Chondrocyte (in vitro differentiated cells): ENCODE results near the gene PRRG3. TPM values are rescaled to one million over a fixed set of nuclear protein-coding genes. Genes with fewer than 3 reads are reported as not detected.

Experiments used
- DNase-seq: peaks from one replicate; pipeline ENCODE4 v3.0.0; 2021; ENCODE audit warnings: mixed read lengths, low spot score
- H3K27ac Mint-ChIP-seq: one replicate; pipeline ENCODE4 v1.8.0; 2021; ENCODE audit warnings: mild to moderate bottlenecking, moderate library complexity, mixed read lengths; ENCODE audit not compliant: unreplicated experiment
- H3K27me3 Mint-ChIP-seq: 2 replicates; pipeline ENCODE4 v1.8.0; 2021; ENCODE audit warnings: low read depth, mixed read lengths
- H3K36me3 Mint-ChIP-seq: 2 replicates; pipeline ENCODE4 v1.8.0; 2021; ENCODE audit warnings: low read depth, mixed read lengths
- H3K4me1 Mint-ChIP-seq: 2 replicates; pipeline ENCODE4 v1.8.0; 2021; ENCODE audit warnings: low read depth, mild to moderate bottlenecking, mixed read lengths
- H3K4me3 Mint-ChIP-seq: one replicate; pipeline ENCODE4 v1.8.0; 2021; ENCODE audit warnings: mild to moderate bottlenecking, moderate library complexity, mixed read lengths; ENCODE audit not compliant: unreplicated experiment
- H3K9me3 Mint-ChIP-seq: 2 replicates; pipeline ENCODE4 v1.8.0; 2021; ENCODE audit warnings: low read depth, mixed read lengths
- total RNA-seq: library from RNA; stranded (reverse); gene quantifications from 3 replicates; pipeline ENCODE4 v1.2.1, GENCODE V29; 2021
- TF ChIP-seq, protein P1 (sequence below): fragments of 200-600 bp; sonication (generic); IDR thresholded peaks from 2 replicates; pipeline ENCODE4 v1.5.0; 2021; ENCODE audit warnings: antibody characterized with exemption, mild to moderate bottlenecking, moderate library complexity

PRRG3 gene
- total RNA-seq, 1 donor from 2014 or later: not detected

DNA sequence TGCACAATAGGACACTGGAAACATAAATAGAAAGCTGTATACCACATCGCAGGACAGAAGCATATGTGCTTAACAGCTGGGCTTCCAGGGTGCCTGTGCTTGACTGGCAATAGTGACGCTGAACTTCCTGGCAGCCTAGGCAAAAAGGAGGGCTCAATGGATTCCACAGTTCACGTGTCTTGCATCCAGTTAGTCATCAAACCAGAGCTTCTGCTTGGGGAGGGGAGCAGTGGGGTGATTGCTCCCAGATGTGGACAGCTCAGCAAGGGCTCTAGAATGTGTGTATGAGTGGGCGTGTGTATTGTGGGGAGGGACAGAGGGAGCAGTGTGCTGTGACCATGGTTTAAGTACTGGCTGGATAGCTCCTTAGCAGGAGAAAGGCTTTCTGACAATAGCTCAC, 2.3 kb downstream of the PRRG3 start:
- H3K27ac Mint-ChIP-seq: no peak overlapping the region
- TF ChIP-seq, protein P1, sequence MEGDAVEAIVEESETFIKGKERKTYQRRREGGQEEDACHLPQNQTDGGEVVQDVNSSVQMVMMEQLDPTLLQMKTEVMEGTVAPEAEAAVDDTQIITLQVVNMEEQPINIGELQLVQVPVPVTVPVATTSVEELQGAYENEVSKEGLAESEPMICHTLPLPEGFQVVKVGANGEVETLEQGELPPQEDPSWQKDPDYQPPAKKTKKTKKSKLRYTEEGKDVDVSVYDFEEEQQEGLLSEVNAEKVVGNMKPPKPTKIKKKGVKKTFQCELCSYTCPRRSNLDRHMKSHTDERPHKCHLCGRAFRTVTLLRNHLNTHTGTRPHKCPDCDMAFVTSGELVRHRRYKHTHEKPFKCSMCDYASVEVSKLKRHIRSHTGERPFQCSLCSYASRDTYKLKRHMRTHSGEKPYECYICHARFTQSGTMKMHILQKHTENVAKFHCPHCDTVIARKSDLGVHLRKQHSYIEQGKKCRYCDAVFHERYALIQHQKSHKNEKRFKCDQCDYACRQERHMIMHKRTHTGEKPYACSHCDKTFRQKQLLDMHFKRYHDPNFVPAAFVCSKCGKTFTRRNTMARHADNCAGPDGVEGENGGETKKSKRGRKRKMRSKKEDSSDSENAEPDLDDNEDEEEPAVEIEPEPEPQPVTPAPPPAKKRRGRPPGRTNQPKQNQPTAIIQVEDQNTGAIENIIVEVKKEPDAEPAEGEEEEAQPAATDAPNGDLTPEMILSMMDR: no peak
- no peak overlapping the region for H3K4me3 Mint-ChIP-seq
- peaks cover 12% of the 10 kb centered on the region for H3K27me3 Mint-ChIP-seq
- peaks cover 23% of the 10 kb centered on the region for H3K9me3 Mint-ChIP-seq
- DNase-seq: no peak
- H3K36me3 Mint-ChIP-seq: no peaks in the 10 kb centered on the region
- H3K4me1 Mint-ChIP-seq: no peaks in the 10 kb centered on the region

DNA sequence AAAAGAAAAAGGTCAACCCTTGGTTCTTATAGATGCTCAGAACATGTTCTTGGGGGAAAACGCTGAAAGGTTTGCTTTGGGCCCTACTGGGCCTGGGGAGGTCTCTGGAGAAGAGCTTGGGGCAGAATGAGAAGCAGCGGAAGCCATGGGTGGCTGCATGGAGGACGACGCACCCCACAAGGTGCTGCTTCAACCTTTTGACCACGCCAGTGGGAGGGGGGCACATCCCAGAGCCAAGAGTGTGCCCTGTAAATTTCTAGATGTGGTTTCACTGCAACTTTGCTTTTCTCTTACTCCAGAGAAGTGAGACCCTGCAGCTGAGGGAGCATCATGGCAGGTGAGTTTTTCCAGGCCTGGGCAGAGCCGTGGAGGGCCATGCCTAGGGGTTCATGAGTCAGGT, 3.2 kb downstream of the PRRG3 start:
- no peak overlapping the region for H3K27ac Mint-ChIP-seq
- H3K4me1 Mint-ChIP-seq: no peaks in the 10 kb centered on the region
- H3K4me3 Mint-ChIP-seq: no peak overlapping the region
- no peak for DNase-seq
- peaks cover 20% of the 10 kb centered on the region for H3K9me3 Mint-ChIP-seq
- H3K27me3 Mint-ChIP-seq: peaks cover 10% of the 10 kb centered on the region
- H3K36me3 Mint-ChIP-seq: no peaks in the 10 kb centered on the region
- TF ChIP-seq, protein P1: no peak

- peaks cover 20% of the 10 kb centered on the region for H3K9me3 Mint-ChIP-seq
- no peak overlapping the region for H3K4me3 Mint-ChIP-seq
- H3K4me1 Mint-ChIP-seq: no peaks in the 10 kb centered on the region
- H3K36me3 Mint-ChIP-seq: no peaks in the 10 kb centered on the region
- TF ChIP-seq, protein P1: no peak
- no peak overlapping the region for H3K27ac Mint-ChIP-seq
- peaks cover 7% of the 10 kb centered on the region for H3K27me3 Mint-ChIP-seq
- no peak for DNase-seq
Measured at GRCh38 chrX:151699746-151700145, 4.5 kb downstream of the PRRG3 start.

- H3K27me3 Mint-ChIP-seq: peaks cover 6% of the 10 kb centered on the region
- H3K9me3 Mint-ChIP-seq: peaks cover 21% of the 10 kb centered on the region
- no peaks in the 10 kb centered on the region for H3K36me3 Mint-ChIP-seq
- TF ChIP-seq, protein P1: no peak
- no peaks in the 10 kb centered on the region for H3K4me1 Mint-ChIP-seq
- no peak overlapping the region for H3K27ac Mint-ChIP-seq
- DNase-seq: no peak
- no peak overlapping the region for H3K4me3 Mint-ChIP-seq
Measured at GRCh38 chrX:151700581-151700980, 5.3 kb downstream of the PRRG3 start.

DNA sequence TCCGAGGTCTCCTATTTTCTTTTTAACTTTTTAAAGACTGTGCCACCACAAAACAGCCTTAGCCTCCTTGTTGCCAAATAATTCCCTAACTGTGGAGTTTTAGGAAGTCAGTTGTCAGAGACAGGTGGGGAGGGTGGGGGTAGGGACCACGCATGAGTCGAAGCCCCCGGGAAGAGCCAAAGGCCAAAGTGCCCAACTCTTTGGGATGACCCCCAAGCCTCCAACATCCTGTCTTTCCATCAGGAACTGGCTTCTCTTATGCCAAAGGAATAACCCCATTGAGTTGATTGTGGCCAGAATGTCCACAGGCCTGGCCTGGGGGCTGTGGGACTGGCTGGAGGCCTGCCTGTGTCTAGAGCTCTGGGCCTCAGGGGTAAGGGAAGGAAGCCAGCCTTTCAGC, 5.8 kb downstream of the PRRG3 start:
- Mint-ChIP-seq H3K4me3 (no peak overlapping the region), H3K27me3 (peaks cover 3% of the 10 kb centered on the region), H3K27ac (no peak overlapping the region), H3K36me3 (no peaks in the 10 kb centered on the region), H3K9me3 (peaks cover 19% of the 10 kb centered on the region), H3K4me1 (no peaks in the 10 kb centered on the region)
- DNase-seq: no peak
- TF ChIP-seq, protein P1: no peak
